GM23338 (cell line): ENCODE results near the gene NPLOC4. TPM values are rescaled to one million over a fixed set of nuclear protein-coding genes. Genes with fewer than 3 reads are reported as not detected.

ENCODE experiments used
- ATAC-seq: fragments of 200-7000 bp; cut with Tn5 transposase; 3 replicates; pipeline ENCODE4 v1.9.1; 2020
- DNase-seq: peaks from one replicate; pipeline ENCODE4 v3.0.0-alpha.2; 2015; ENCODE audit warnings: low spot score
- H2AFZ ChIP-seq: fragments of 200-600 bp; sonication (generic); 2 replicates; pipeline ENCODE4 v1.8.0; 2016; ENCODE audit warnings: antibody characterized with exemption, mild to moderate bottlenecking, moderate library complexity
- H3F3A ChIP-seq: fragments of 200-600 bp; sonication (generic); replicated peaks from 2 replicates; pipeline ENCODE4 v1.8.0; 2017; ENCODE audit warnings: antibody characterized with exemption, mixed run types, low read depth
- H3K27ac ChIP-seq: fragments of 200-600 bp; sonication (generic); 2 replicates; pipeline ENCODE4 v1.6.1; 2016; ENCODE audit warnings: low read depth
- H3K27me3 ChIP-seq: fragments of 200-600 bp; sonication (generic); 2 replicates; pipeline ENCODE4 v1.8.0; 2016; ENCODE audit warnings: mild to moderate bottlenecking, mixed run types, moderate library complexity; ENCODE audit not compliant: insufficient read depth
- H3K36me3 ChIP-seq: fragments of 200-600 bp; sonication (generic); 2 replicates; pipeline ENCODE4 v1.8.0; 2016; ENCODE audit warnings: mild to moderate bottlenecking; ENCODE audit not compliant: insufficient read depth
- H3K4me1 ChIP-seq: fragments of 200-600 bp; sonication (generic); 2 replicates; pipeline ENCODE4 v1.8.0; 2016; ENCODE audit warnings: mild to moderate bottlenecking, moderate library complexity; ENCODE audit not compliant: insufficient read depth
- H3K4me2 ChIP-seq: fragments of 200-600 bp; sonication (generic); 2 replicates; pipeline ENCODE4 v1.7.1; 2017; ENCODE audit warnings: mixed run types
- H3K4me3 ChIP-seq: fragments of 200-600 bp; sonication (generic); 2 replicates; pipeline ENCODE4 v1.6.1; 2016; ENCODE audit warnings: mixed run types
- H3K79me2 ChIP-seq: fragments of 200-600 bp; sonication (generic); replicated peaks from 2 replicates; pipeline ENCODE4 v1.8.0; 2017; ENCODE audit warnings: mild to moderate bottlenecking; ENCODE audit not compliant: insufficient read depth
- H3K9me2 ChIP-seq: fragments of 200-600 bp; sonication (generic); 2 replicates; pipeline ENCODE4 v1.8.0; 2017; ENCODE audit not compliant: insufficient read depth
- H4K20me1 ChIP-seq: fragments of 200-600 bp; sonication (generic); replicated peaks from 2 replicates; pipeline ENCODE4 v1.8.0; 2017; ENCODE audit warnings: mild to moderate bottlenecking; ENCODE audit not compliant: insufficient read depth
- H3K27ac Mint-ChIP-seq: 2 replicates; pipeline ENCODE4 v1.8.0; 2020; ENCODE audit warnings: inconsistent platforms, mild to moderate bottlenecking, moderate library complexity, mixed read lengths
- H3K27me3 Mint-ChIP-seq: 3 replicates; pipeline ENCODE4 v1.8.0; 2022; ENCODE audit warnings: low read depth, mild to moderate bottlenecking, moderate library complexity, mixed read lengths, inconsistent platforms; ENCODE audit not compliant: insufficient read depth, poor library complexity
- H3K36me3 Mint-ChIP-seq: 3 replicates; pipeline ENCODE4 v1.8.0; 2021; ENCODE audit warnings: low read depth, mild to moderate bottlenecking, inconsistent platforms, moderate library complexity, mixed read lengths
- H3K4me1 Mint-ChIP-seq: 3 replicates; pipeline ENCODE4 v1.8.0; 2020; ENCODE audit warnings: mild to moderate bottlenecking, inconsistent platforms, mixed read lengths
- H3K4me3 Mint-ChIP-seq: 3 replicates; pipeline ENCODE4 v1.8.0; 2021; ENCODE audit warnings: moderate library complexity, mild to moderate bottlenecking, inconsistent platforms, mixed read lengths
- H3K9me3 Mint-ChIP-seq: 3 replicates; pipeline ENCODE4 v1.8.0; 2020; ENCODE audit warnings: moderate library complexity, mild to moderate bottlenecking, inconsistent platforms, mixed read lengths
- CREB1 ChIP-seq: fragments of 250-450 bp; sonication (Bioruptor Pico); IDR thresholded peaks from 2 replicates; pipeline ENCODE4 v1.5.0; 2020; ENCODE audit warnings: low read depth, mild to moderate bottlenecking, moderate library complexity
- EZH2 ChIP-seq: fragments of 200-600 bp; sonication (generic); IDR thresholded peaks from one replicate; pipeline ENCODE4 v1.8.0; 2017; ENCODE audit warnings: antibody characterized with exemption, mild to moderate bottlenecking, low read depth; ENCODE audit not compliant: unreplicated experiment
- EZH2phosphoT487 ChIP-seq: fragments of 200-600 bp; sonication (generic); IDR thresholded peaks from one replicate; pipeline ENCODE4 v1.8.1; 2018; ENCODE audit warnings: antibody characterized with exemption; ENCODE audit not compliant: unreplicated experiment
- JUNB ChIP-seq: IDR thresholded peaks from one replicate; pipeline ENCODE4 v1.6.1; 2016; ENCODE audit warnings: antibody characterized with exemption; ENCODE audit not compliant: unreplicated experiment
- POLR2AphosphoS5 ChIP-seq: IDR thresholded peaks from 2 replicates; pipeline ENCODE4 v1.6.1; 2016; ENCODE audit warnings: antibody characterized with exemption, low read depth
- STAT1 ChIP-seq: IDR thresholded peaks from one replicate; pipeline ENCODE4 v1.6.1; 2016; ENCODE audit warnings: antibody characterized with exemption; ENCODE audit not compliant: unreplicated experiment
- ZNF114 ChIP-seq: fragments of 250-450 bp; sonication (Bioruptor Pico); IDR thresholded peaks from 2 replicates; pipeline ENCODE4 v1.5.0; 2020; ENCODE audit warnings: mild to moderate bottlenecking, moderate library complexity
- ZNF331 ChIP-seq: fragments of 250-450 bp; sonication (Bioruptor Pico); IDR thresholded peaks from 2 replicates; pipeline ENCODE4 v1.5.0; 2020; ENCODE audit warnings: low read depth, mild to moderate bottlenecking, moderate library complexity
- polyA plus RNA-seq: library from polyadenylated mRNA; unstranded; fragments of >200 nt; fragmentation: Nextera tagmentation; extraction: Ambion mirVana; gene quantifications from 2 replicates; pipeline ENCODE4 v1.2.1, GENCODE V29; 2016
- total RNA-seq: library from RNA; depleted of rRNA; stranded (reverse); fragments of >200 nt; shearing (Covaris generic); gene quantifications from 2 replicates; pipeline ENCODE4 v1.2.3, GENCODE V29; 2014
- TF ChIP-seq, protein P1 (sequence below), 2 experiments: fragments of 200-600 bp in 1 of 2; sonication (generic) in 1 of 2; conservative IDR thresholded peaks; 2 replicates each; pipeline versions ENCODE4 v1.5.1 to v1.6.1; 2016 to 2017; ENCODE audit warnings: antibody characterized with exemption in 2 of 2, low read depth in 2 of 2, mild to moderate bottlenecking in 2 of 2, moderate library complexity in 1 of 2
- TF ChIP-seq, protein P2 (sequence below): fragments of 250-450 bp; sonication (Bioruptor Pico); IDR thresholded peaks from 2 replicates; pipeline ENCODE4 v1.5.0; 2020; ENCODE audit warnings: mild to moderate bottlenecking, moderate library complexity
- TF ChIP-seq, protein P3 (sequence below): IDR thresholded peaks from 2 replicates; pipeline ENCODE4 v1.6.1; 2016; ENCODE audit warnings: antibody characterized with exemption

Gene NPLOC4
- total and polyA plus RNA-seq, 2 experiments from 2014 or later: 24.1 to 79.1 TPM

DNA sequence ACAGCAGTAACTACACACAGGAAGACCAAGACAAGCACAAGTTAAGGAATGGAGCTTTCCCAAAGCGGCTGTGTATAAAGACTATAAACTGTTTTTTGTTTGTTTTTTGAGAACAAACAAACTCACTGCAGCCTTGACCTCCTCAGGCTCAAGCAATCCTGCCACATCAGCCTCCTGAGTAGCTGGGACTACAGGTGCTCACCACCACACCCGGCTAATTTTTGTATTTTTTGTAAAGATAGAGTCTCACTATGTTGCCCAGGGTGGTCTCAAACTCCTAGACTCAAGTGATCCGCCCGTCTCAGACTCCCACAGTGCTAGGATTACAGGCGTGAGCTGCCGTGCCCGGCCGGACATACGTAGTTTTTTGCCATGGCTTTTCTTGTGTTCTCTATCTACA is 23.5 kb upstream of the NPLOC4 start (continued):
- TF ChIP-seq, protein P1, sequence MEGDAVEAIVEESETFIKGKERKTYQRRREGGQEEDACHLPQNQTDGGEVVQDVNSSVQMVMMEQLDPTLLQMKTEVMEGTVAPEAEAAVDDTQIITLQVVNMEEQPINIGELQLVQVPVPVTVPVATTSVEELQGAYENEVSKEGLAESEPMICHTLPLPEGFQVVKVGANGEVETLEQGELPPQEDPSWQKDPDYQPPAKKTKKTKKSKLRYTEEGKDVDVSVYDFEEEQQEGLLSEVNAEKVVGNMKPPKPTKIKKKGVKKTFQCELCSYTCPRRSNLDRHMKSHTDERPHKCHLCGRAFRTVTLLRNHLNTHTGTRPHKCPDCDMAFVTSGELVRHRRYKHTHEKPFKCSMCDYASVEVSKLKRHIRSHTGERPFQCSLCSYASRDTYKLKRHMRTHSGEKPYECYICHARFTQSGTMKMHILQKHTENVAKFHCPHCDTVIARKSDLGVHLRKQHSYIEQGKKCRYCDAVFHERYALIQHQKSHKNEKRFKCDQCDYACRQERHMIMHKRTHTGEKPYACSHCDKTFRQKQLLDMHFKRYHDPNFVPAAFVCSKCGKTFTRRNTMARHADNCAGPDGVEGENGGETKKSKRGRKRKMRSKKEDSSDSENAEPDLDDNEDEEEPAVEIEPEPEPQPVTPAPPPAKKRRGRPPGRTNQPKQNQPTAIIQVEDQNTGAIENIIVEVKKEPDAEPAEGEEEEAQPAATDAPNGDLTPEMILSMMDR (conservative IDR thresholded peaks at IDR 0.05; ENCODE audit: low read depth in 2 of 2): no peak

DNA sequence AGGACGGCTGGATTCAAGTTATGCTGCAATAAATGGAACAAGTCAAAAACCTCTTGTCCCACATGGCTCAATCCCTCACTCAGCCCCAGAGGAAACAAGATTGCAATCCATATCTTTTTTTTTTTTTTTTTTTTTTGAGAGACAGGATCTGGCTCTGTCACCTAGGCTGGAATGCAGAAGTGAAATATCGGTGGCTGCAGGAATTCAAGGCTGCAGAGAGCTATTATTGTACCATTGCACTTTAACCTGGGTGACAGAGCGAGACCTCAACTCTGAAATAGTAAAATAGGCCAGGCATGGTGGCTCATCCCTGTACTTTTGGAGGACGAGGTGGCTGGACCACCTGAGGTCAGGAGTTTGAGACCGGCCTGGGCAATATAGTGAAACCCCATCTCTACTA is 22.1 kb upstream of the NPLOC4 start:
- no peak overlapping the region for H3K27ac Mint-ChIP-seq
- H2AFZ ChIP-seq: no peak overlapping the region
- peaks cover 9% of the 10 kb centered on the region for H3K27me3 Mint-ChIP-seq
- no peaks in the 10 kb centered on the region for H3K9me2 ChIP-seq
- no peaks in the 10 kb centered on the region for H3K36me3 Mint-ChIP-seq
- H3K4me3 Mint-ChIP-seq: no peak overlapping the region
- ATAC-seq (no peak), DNase-seq (no peak)
- no peaks in the 10 kb centered on the region for H3K4me1 Mint-ChIP-seq
- H3K4me1 ChIP-seq: peaks cover 6% of the 10 kb centered on the region
- no peaks in the 10 kb centered on the region; the same call in 1 of the 2 replicates for H3F3A ChIP-seq
- no peaks in the 10 kb centered on the region for H4K20me1 ChIP-seq
- H3K4me2 ChIP-seq: no peak overlapping the region
- H3K27me3 ChIP-seq: no peaks in the 10 kb centered on the region
- H3K79me2 ChIP-seq: no peaks in the 10 kb centered on the region
- no peak overlapping the region for H3K4me3 ChIP-seq
- no peak overlapping the region for H3K27ac ChIP-seq
- no peaks in the 10 kb centered on the region for H3K36me3 ChIP-seq
- no peaks in the 10 kb centered on the region for H3K9me3 Mint-ChIP-seq
- no peak for TF ChIP-seq STAT1
- TF ChIP-seq ZNF114 (CRISPR knock-in tag): no peak
- TF ChIP-seq EZH2phosphoT487: no peak
- TF ChIP-seq JUNB: no peak
- TF ChIP-seq, protein P2, sequence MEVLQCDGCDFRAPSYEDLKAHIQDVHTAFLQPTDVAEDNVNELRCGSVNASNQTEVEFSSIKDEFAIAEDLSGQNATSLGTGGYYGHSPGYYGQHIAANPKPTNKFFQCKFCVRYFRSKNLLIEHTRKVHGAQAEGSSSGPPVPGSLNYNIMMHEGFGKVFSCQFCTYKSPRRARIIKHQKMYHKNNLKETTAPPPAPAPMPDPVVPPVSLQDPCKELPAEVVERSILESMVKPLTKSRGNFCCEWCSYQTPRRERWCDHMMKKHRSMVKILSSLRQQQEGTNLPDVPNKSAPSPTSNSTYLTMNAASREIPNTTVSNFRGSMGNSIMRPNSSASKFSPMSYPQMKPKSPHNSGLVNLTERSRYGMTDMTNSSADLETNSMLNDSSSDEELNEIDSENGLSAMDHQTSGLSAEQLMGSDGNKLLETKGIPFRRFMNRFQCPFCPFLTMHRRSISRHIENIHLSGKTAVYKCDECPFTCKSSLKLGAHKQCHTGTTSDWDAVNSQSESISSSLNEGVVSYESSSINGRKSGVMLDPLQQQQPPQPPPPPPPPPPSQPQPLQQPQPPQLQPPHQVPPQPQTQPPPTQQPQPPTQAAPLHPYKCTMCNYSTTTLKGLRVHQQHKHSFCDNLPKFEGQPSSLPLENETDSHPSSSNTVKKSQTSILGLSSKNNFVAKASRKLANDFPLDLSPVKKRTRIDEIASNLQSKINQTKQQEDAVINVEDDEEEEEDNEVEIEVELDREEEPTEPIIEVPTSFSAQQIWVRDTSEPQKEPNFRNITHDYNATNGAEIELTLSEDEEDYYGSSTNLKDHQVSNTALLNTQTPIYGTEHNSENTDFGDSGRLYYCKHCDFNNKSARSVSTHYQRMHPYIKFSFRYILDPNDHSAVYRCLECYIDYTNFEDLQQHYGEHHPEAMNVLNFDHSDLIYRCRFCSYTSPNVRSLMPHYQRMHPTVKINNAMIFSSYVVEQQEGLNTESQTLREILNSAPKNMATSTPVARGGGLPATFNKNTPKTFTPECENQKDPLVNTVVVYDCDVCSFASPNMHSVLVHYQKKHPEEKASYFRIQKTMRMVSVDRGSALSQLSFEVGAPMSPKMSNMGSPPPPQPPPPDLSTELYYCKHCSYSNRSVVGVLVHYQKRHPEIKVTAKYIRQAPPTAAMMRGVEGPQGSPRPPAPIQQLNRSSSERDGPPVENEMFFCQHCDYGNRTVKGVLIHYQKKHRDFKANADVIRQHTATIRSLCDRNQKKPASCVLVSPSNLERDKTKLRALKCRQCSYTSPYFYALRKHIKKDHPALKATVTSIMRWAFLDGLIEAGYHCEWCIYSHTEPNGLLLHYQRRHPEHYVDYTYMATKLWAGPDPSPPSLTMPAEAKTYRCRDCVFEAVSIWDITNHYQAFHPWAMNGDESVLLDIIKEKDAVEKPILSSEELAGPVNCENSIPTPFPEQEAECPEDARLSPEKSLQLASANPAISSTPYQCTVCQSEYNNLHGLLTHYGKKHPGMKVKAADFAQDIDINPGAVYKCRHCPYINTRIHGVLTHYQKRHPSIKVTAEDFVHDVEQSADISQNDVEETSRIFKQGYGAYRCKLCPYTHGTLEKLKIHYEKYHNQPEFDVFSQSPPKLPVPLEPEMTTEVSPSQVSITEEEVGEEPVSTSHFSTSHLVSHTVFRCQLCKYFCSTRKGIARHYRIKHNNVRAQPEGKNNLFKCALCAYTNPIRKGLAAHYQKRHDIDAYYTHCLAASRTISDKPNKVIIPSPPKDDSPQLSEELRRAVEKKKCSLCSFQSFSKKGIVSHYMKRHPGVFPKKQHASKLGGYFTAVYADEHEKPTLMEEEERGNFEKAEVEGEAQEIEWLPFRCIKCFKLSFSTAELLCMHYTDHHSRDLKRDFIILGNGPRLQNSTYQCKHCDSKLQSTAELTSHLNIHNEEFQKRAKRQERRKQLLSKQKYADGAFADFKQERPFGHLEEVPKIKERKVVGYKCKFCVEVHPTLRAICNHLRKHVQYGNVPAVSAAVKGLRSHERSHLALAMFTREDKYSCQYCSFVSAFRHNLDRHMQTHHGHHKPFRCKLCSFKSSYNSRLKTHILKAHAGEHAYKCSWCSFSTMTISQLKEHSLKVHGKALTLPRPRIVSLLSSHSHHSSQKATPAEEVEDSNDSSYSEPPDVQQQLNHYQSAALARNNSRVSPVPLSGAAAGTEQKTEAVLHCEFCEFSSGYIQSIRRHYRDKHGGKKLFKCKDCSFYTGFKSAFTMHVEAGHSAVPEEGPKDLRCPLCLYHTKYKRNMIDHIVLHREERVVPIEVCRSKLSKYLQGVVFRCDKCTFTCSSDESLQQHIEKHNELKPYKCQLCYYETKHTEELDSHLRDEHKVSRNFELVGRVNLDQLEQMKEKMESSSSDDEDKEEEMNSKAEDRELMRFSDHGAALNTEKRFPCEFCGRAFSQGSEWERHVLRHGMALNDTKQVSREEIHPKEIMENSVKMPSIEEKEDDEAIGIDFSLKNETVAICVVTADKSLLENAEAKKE (CRISPR knock-in tag): no peak
- no peak for TF ChIP-seq CREB1 (CRISPR knock-in tag)
- TF ChIP-seq EZH2: no peak
- no peak for TF ChIP-seq POLR2AphosphoS5
- TF ChIP-seq, protein P1 (conservative IDR thresholded peaks at IDR 0.05; ENCODE audit: low read depth in 2 of 2): no peak
- TF ChIP-seq, protein P3, sequence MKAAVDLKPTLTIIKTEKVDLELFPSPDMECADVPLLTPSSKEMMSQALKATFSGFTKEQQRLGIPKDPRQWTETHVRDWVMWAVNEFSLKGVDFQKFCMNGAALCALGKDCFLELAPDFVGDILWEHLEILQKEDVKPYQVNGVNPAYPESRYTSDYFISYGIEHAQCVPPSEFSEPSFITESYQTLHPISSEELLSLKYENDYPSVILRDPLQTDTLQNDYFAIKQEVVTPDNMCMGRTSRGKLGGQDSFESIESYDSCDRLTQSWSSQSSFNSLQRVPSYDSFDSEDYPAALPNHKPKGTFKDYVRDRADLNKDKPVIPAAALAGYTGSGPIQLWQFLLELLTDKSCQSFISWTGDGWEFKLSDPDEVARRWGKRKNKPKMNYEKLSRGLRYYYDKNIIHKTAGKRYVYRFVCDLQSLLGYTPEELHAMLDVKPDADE: no peak
- TF ChIP-seq ZNF331: no peak
